Activated B cell treated with CpG ODN at 0.5 μM for 24 hours (primary cell): ENCODE data around the gene PYHIN1. TPM values are rescaled to one million over a fixed set of nuclear protein-coding genes. Genes with fewer than 3 reads are reported as not detected.

Source experiments
- ATAC-seq: fragments of 200-7000 bp; cut with Tn5 transposase; one replicate; pipeline ENCODE4 v1.10.0; 2021; ENCODE audit warnings: low read depth, mild to moderate bottlenecking, moderate library complexity
- CTCF ChIA-PET: fragments of 350-600 bp; sonication (Branson Sonifier 250); formaldehyde crosslinking; loops from one replicate; lab custom pipeline; 2021; ENCODE audit warnings: antibody characterized with exemption; lab: Charles Lee
- POLR2A ChIA-PET: fragments of 350-600 bp; sonication (Branson Sonifier 250); formaldehyde crosslinking; loops from one replicate; lab custom pipeline; 2021; ENCODE audit warnings: antibody characterized with exemption; lab: Charles Lee
- DNase-seq: peaks from one replicate; pipeline ENCODE4 v3.0.0; 2022
- H3K27ac Mint-ChIP-seq: one replicate; pipeline ENCODE4 v1.8.0; 2020; ENCODE audit warnings: mixed read lengths
- H3K27me3 Mint-ChIP-seq: one replicate; pipeline ENCODE4 v1.8.0; 2021; ENCODE audit warnings: mixed read lengths
- H3K36me3 Mint-ChIP-seq: one replicate; pipeline ENCODE4 v1.8.0; 2021; ENCODE audit warnings: low read depth, mixed read lengths
- H3K4me1 Mint-ChIP-seq: one replicate; pipeline ENCODE4 v1.8.0; 2021; ENCODE audit warnings: mixed read lengths
- H3K4me3 Mint-ChIP-seq: one replicate; pipeline ENCODE4 v1.8.0; 2020; ENCODE audit warnings: mild to moderate bottlenecking, mixed read lengths
- H3K9me3 Mint-ChIP-seq: one replicate; pipeline ENCODE4 v1.8.0; 2020; ENCODE audit warnings: mixed read lengths
- CTCF ChIP-seq: fragments of 200-600 bp; IDR thresholded peaks from one replicate; pipeline ENCODE4 v1.8.0; 2022; ENCODE audit warnings: antibody characterized with exemption, mild to moderate bottlenecking
- intact Hi-C: fragments of 100-400 bp; cut with micrococcal nuclease; formaldehyde crosslinking; loops from one replicate; pipeline ENCODE4 v1.15.1; 2024
- total RNA-seq: library from RNA; stranded (reverse); gene quantifications from 2 replicates; pipeline ENCODE4 v1.2.3, GENCODE V29; 2022

Gene PYHIN1
- total RNA-seq, 1 donor from 2014 or later = 5.8 TPM

GRCh38 chr1:159011751-159012150 lies 80.4 kb downstream of the PYHIN1 start:
- ChIA-PET POLR2A (interaction anchor here (1.4 to 4.4 kb wide), 4 partner anchors 10 to 65 kb away, joined by 3 to 75 read pairs (median 34); partner anchors contain the start of gene AIM2), CTCF (no interaction called here)
- Mint-ChIP-seq H3K4me1 (peaks cover 73% of the 10 kb centered on the region), H3K4me3 (peak overlapping the region; percentile 88), H3K27me3 (no peaks in the 10 kb centered on the region), H3K27ac (peak overlapping the region; percentile 92), H3K36me3 (peaks cover 51% of the 10 kb centered on the region), H3K9me3 (no peaks in the 10 kb centered on the region)
- DNase-seq (no peak), ATAC-seq (no peak)
- intact Hi-C loops = loop anchor here (10.0 kb wide), 3 partner anchors 1197 to 1613 kb away; no protein-coding TSS in a partner anchor
- no peak for TF ChIP-seq CTCF

- TF ChIP-seq CTCF = no peak
- peak overlapping the region; percentile 88 for H3K4me3 Mint-ChIP-seq
- H3K27me3 Mint-ChIP-seq = no peaks in the 10 kb centered on the region
- H3K27ac Mint-ChIP-seq = peak overlapping the region; percentile 92
- peak; percentile 8 for ATAC-seq
- ChIA-PET POLR2A (interaction anchor here (0.6 to 1.5 kb wide), 7 partner anchors 11 to 990 kb away, joined by 3 to 10 read pairs (median 6); partner anchors contain the start of gene AIM2), CTCF (interaction anchor here (0.6 kb wide), 1 partner anchor 201 kb away, joined by 6 read pairs; no protein-coding TSS in a partner anchor)
- H3K36me3 Mint-ChIP-seq = peaks cover 56% of the 10 kb centered on the region
- intact Hi-C loops = loop anchor here (10.0 kb wide), 3 partner anchors 1198 to 1612 kb away; no protein-coding TSS in a partner anchor
- peaks cover 70% of the 10 kb centered on the region for H3K4me1 Mint-ChIP-seq
- no peak for DNase-seq
- no peaks in the 10 kb centered on the region for H3K9me3 Mint-ChIP-seq
Measured at GRCh38 chr1:159012495-159012894, 81.1 kb downstream of the PYHIN1 start.

GRCh38 chr1:159014003-159014571 lies 82.7 kb downstream of the PYHIN1 start:
- peak overlapping the region; percentile 88 for H3K4me3 Mint-ChIP-seq
- peak overlapping the region; percentile 92 for H3K27ac Mint-ChIP-seq
- CTCF ChIA-PET = no interaction called here
- no peaks in the 10 kb centered on the region for H3K27me3 Mint-ChIP-seq
- TF ChIP-seq CTCF = no peak
- intact Hi-C loops = loop anchor here (2.0 to 10.0 kb wide), 6 partner anchors 17 to 1611 kb away; partner anchors contain the start of genes AIM2 and MNDA
- POLR2A ChIA-PET = interaction anchor here (1.5 to 3.3 kb wide), 2 partner anchors 26 to 54 kb away, joined by 3 to 28 read pairs; no protein-coding TSS in a partner anchor
- DNase-seq (no peak), ATAC-seq (no peak)
- H3K36me3 Mint-ChIP-seq = peaks cover 72% of the 10 kb centered on the region
- no peaks in the 10 kb centered on the region for H3K9me3 Mint-ChIP-seq
- H3K4me1 Mint-ChIP-seq = peaks cover 69% of the 10 kb centered on the region

- Mint-ChIP-seq H3K4me1 (peaks cover 66% of the 10 kb centered on the region), H3K9me3 (no peaks in the 10 kb centered on the region), H3K27ac (peak overlapping the region; percentile 92), H3K4me3 (peak overlapping the region; percentile 88), H3K36me3 (peaks cover 77% of the 10 kb centered on the region), H3K27me3 (no peaks in the 10 kb centered on the region)
- POLR2A ChIA-PET = interaction anchor here (1.5 to 3.3 kb wide), 4 partner anchors 26 to 62 kb away, joined by 3 to 28 read pairs (median 8); partner anchors contain the start of gene AIM2
- DNase-seq (no peak), ATAC-seq (no peak)
- CTCF ChIA-PET = no interaction called here
- TF ChIP-seq CTCF = no peak
- intact Hi-C loops = loop anchor here (1.0 to 10.0 kb wide), 8 partner anchors 16 to 1610 kb away; partner anchors contain the start of genes AIM2 and MNDA
Measured at GRCh38 chr1:159014851-159015250, 83.5 kb downstream of the PYHIN1 start.

- H3K4me1 Mint-ChIP-seq = peaks cover 70% of the 10 kb centered on the region
- peak overlapping the region; percentile 83 for H3K4me3 Mint-ChIP-seq
- CTCF ChIA-PET = interaction anchor here (0.9 kb wide), 1 partner anchor 17 kb away, joined by 5 read pairs; no protein-coding TSS in a partner anchor
- peaks cover 77% of the 10 kb centered on the region for H3K36me3 Mint-ChIP-seq
- peak; percentile 98 for ATAC-seq
- peak; percentile 36 for DNase-seq
- H3K27ac Mint-ChIP-seq = peak overlapping the region; percentile 92
- intact Hi-C loops = loop anchor here (1.0 to 10.0 kb wide), 8 partner anchors 15 to 1609 kb away; partner anchors contain the start of genes AIM2 and MNDA
- H3K27me3 Mint-ChIP-seq = no peaks in the 10 kb centered on the region
- H3K9me3 Mint-ChIP-seq = no peaks in the 10 kb centered on the region
- no peak for TF ChIP-seq CTCF
- POLR2A ChIA-PET = interaction anchor here (0.7 to 3.3 kb wide), 7 partner anchors 14 to 836 kb away, joined by 3 to 28 read pairs (median 4); partner anchors contain the start of gene AIM2
Measured at GRCh38 chr1:159015440-159015909, 84.1 kb downstream of the PYHIN1 start.
